PC-3 (cell line): Measurements from ENCODE around the gene LEKR1.

ENCODE experiments used
- EZH2 ChIP-seq: fragments of 300-600 bp; sonication (generic); IDR thresholded peaks from one replicate; pipeline ENCODE4 v1.6.1; 2017; ENCODE audit warnings: antibody characterized with exemption, mild to moderate bottlenecking, low read length; ENCODE audit not compliant: unreplicated experiment
- EZH2phosphoT487 ChIP-seq: fragments of 300-600 bp; sonication (generic); IDR thresholded peaks from 2 replicates; pipeline ENCODE4 v1.6.1; 2018; ENCODE audit warnings: mild to moderate bottlenecking, antibody characterized with exemption, low read length, borderline replicate concordance
- TF ChIP-seq, protein P1 (sequence below): fragments of 300-600 bp; sonication (generic); conservative IDR thresholded peaks from 2 replicates; pipeline ENCODE4 v1.5.1; 2017; ENCODE audit warnings: antibody characterized with exemption, low read depth, mild to moderate bottlenecking, low read length

DNA sequence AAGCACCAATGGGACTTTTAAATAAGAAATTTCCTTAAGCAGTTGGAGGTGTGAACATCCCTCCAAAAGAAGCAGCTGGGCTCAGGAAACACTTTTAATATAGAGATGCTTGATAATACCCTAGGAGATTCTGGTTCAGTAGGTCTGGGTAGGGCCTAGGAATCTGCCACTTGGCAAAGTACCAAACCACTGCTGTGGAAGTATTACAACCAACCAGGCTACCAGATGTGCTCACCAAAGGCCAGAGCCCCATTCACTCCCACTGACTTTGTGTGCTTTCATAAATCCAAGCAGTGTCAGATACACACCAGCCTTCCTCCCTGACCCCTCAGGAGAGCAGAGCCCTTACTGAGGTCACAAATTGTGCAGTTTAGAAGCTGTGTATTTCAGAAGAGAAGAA, 171.2 kb downstream of the LEKR1 start:
- no peak for TF ChIP-seq EZH2
- TF ChIP-seq, protein P1, sequence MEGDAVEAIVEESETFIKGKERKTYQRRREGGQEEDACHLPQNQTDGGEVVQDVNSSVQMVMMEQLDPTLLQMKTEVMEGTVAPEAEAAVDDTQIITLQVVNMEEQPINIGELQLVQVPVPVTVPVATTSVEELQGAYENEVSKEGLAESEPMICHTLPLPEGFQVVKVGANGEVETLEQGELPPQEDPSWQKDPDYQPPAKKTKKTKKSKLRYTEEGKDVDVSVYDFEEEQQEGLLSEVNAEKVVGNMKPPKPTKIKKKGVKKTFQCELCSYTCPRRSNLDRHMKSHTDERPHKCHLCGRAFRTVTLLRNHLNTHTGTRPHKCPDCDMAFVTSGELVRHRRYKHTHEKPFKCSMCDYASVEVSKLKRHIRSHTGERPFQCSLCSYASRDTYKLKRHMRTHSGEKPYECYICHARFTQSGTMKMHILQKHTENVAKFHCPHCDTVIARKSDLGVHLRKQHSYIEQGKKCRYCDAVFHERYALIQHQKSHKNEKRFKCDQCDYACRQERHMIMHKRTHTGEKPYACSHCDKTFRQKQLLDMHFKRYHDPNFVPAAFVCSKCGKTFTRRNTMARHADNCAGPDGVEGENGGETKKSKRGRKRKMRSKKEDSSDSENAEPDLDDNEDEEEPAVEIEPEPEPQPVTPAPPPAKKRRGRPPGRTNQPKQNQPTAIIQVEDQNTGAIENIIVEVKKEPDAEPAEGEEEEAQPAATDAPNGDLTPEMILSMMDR, result no peak
- TF ChIP-seq EZH2phosphoT487, result no peak
